GM12878 (cell line): ENCODE measurements around the gene SOX4. TPM values are rescaled to one million over a fixed set of nuclear protein-coding genes. Genes with fewer than 3 reads are reported as not detected.

Experiments
- ATAC-seq: fragments of 200-7000 bp; cut with Tn5 transposase; 3 replicates; pipeline ENCODE4 v1.9.1; 2020; ENCODE audit warnings: mild to moderate bottlenecking, moderate library complexity
- BruUV-seq: library from RNA; stranded (reverse); fragments of 400-500 nt; replicated peaks from 2 replicates; lab custom pipeline; 2021; lab: Mats Ljungman, UMichigan
- CTCF ChIA-PET: fragments of 300-600 bp; sonication (Branson Sonifier 250); formaldehyde crosslinking; extraction: SDS; loops from one replicate; lab custom pipeline; 2021; ENCODE audit warnings: inconsistent platforms; lab: Yijun Ruan, JAX
- POLR2A ChIA-PET: fragments of 350-600 bp; formaldehyde crosslinking; extraction: SDS; loops from one replicate; lab custom pipeline; 2021; ENCODE audit warnings: inconsistent platforms; lab: Charles Lee
- RAD21 ChIA-PET: fragments of 300-600 bp; sonication (Branson Sonifier 250); formaldehyde crosslinking; loops from one replicate; lab custom pipeline; 2023; ENCODE audit warnings: antibody characterized with exemption; ENCODE audit not compliant: unreplicated experiment; lab: Charles Lee
- SMC1A ChIA-PET: fragments of 300-600 bp; sonication (Branson Sonifier 250); formaldehyde crosslinking; loops from one replicate; lab custom pipeline; 2023; ENCODE audit not compliant: unreplicated experiment, uncharacterized antibody; lab: Charles Lee
- DNase-seq: peaks from one replicate; pipeline ENCODE4 v3.0.0-alpha.2; 2011; ENCODE audit warnings: low read depth, low spot score
- FAIRE-seq: peaks from 3 replicates; lab custom pipeline; 2011; peaks lifted over from hg19 to GRCh38; lab: Jason Lieb, UNC
- H2AFZ ChIP-seq: 2 replicates; pipeline ENCODE4 v1.6.0; 2011; ENCODE audit warnings: low read depth, low read length, control low read depth; ENCODE audit not compliant: control insufficient read depth
- H3K27ac ChIP-seq: 2 replicates; pipeline ENCODE4 v1.5.1; 2011; ENCODE audit warnings: control low read depth; ENCODE audit not compliant: control insufficient read depth, insufficient read depth
- H3K27me3 ChIP-seq, 2 experiments: replicated peaks in 1 of 2; 2 replicates each; pipeline versions ENCODE4 v1.6.0 to v1.6.1; 2011; ENCODE audit warnings: low read length in 1 of 2; ENCODE audit not compliant: control insufficient read depth in 2 of 2, insufficient read depth in 2 of 2
- H3K36me3 ChIP-seq, 2 experiments: 2 replicates each; pipeline ENCODE4 v1.5.1; 2011; ENCODE audit warnings: low read length in 1 of 2; ENCODE audit not compliant: control insufficient read depth in 2 of 2, insufficient read depth in 2 of 2
- H3K4me1 ChIP-seq: 2 replicates; pipeline ENCODE4 v1.6.1; 2011; ENCODE audit warnings: mild to moderate bottlenecking, low read length, moderate library complexity, mixed read lengths; ENCODE audit not compliant: control insufficient read depth, insufficient read depth
- H3K4me2 ChIP-seq: 2 replicates; pipeline ENCODE4 v1.6.0; 2011; ENCODE audit warnings: control low read depth; ENCODE audit not compliant: control insufficient read depth, insufficient read depth
- H3K4me3 ChIP-seq: fragments of 200-600 bp; sonication (generic); 2 replicates; pipeline ENCODE4 v1.5.1; 2016
- H3K79me2 ChIP-seq: 2 replicates; pipeline ENCODE4 v1.6.0; 2011; ENCODE audit warnings: low read length; ENCODE audit not compliant: control insufficient read depth, insufficient read depth
- H3K9ac ChIP-seq: 2 replicates; pipeline ENCODE4 v1.8.0; 2011; ENCODE audit warnings: low read length, control low read depth, mixed read lengths; ENCODE audit not compliant: control insufficient read depth, insufficient read depth
- H3K9me3 ChIP-seq: replicated peaks from 3 replicates; pipeline ENCODE4 v1.5.1; 2011; ENCODE audit warnings: mild to moderate bottlenecking, low read length; ENCODE audit not compliant: control insufficient read depth, insufficient read depth
- H4K20me1 ChIP-seq: 2 replicates; pipeline ENCODE4 v1.6.0; 2011; ENCODE audit not compliant: control insufficient read depth, insufficient read depth
- STAT1 ChIP-seq: fragments of 450-650 bp; conservative IDR thresholded peaks from 2 replicates; pipeline ENCODE4 v1.6.1; 2014; ENCODE audit warnings: antibody characterized with exemption, mild to moderate bottlenecking
- ZBTB33 ChIP-seq: fragments of 450-650 bp; IDR thresholded peaks from 2 replicates; pipeline ENCODE4 v1.6.1; 2017; ENCODE audit warnings: mild to moderate bottlenecking
- ZBTB40 ChIP-seq: fragments of 450-650 bp; IDR thresholded peaks from 2 replicates; pipeline ENCODE4 v1.6.1; 2016; ENCODE audit warnings: mild to moderate bottlenecking, moderate library complexity, borderline replicate concordance
- WGBS: methylation state at CpG from one replicate; pipeline ENCODE4 v1.1.6; 2016; ENCODE audit warnings: low lambda C conversion rate; ENCODE audit not compliant: insufficient replicate concordance, insufficient coverage; ENCODE audit errors: missing lambda C conversion rate; 5-methylcytosine and 5-hydroxymethylcytosine counted together
- in situ Hi-C: fragments of 300-500 bp; cut with MboI; formaldehyde crosslinking; loops from 9 replicates; pipeline ENCODE4 v1.14.3; 2018; ENCODE audit warnings: mixed read lengths
- intact Hi-C: fragments of 100-400 bp; cut with micrococcal nuclease; formaldehyde crosslinking; loops from one replicate; pipeline ENCODE4 v1.14.2; 2022; ENCODE audit not compliant: unreplicated experiment
- polyA plus RNA-seq, 11 experiments: library from polyadenylated mRNA; depleted of rRNA in 4 of 11; unstranded in 6 of 11; stranded (reverse) in 5 of 11; fragments of >200 nt; fragmentation: Nextera tagmentation in 4 of 11; fragmentation: Illumina TruSeq in 1 of 11; extraction: Ambion mirVana in 4 of 11; extraction: Trizol in 1 of 11; gene quantifications; 1 replicate in 1 of 11; 2 replicates in 10 of 11; pipeline versions ENCODE4 v1.2.1 to v1.2.3, GENCODE V29; 2011 to 2016; ENCODE audit warnings: inconsistent platforms in 2 of 11, missing spikeins in 2 of 11, low read depth in 1 of 11
- total RNA-seq, 4 experiments: library from RNA; depleted of rRNA in 3 of 4; stranded (reverse); fragments of >200 nt in 3 of 4; fragmentation: Illumina TruSeq in 1 of 4; extraction: Trizol in 1 of 4; gene quantifications; 2 replicates each; pipeline versions ENCODE4 v1.2.1 to v1.2.3, GENCODE V29; 2013 to 2021

Gene SOX4
- total and polyA plus RNA-seq, 10 of the 15 experiments (the other 5 are each of a cell fraction or from before 2014, with no cell fraction given): 16.8 to 119 (median 26.5) TPM

GRCh38 chr6:21608601-21609000 is 15.1 kb downstream of the SOX4 start:
- Histone ChIP-seq H4K20me1 (no peaks in the 10 kb centered on the region), H3K4me1 (no peaks in the 10 kb centered on the region), H3K36me3 (no peaks in the 10 kb centered on the region), H3K27me3 (no peaks in the 10 kb centered on the region), H3K4me3 (no peak overlapping the region), H3K4me2 (no peak overlapping the region), H3K79me2 (no peaks in the 10 kb centered on the region), H3K27ac (no peak overlapping the region), H3K9me3 (no peaks in the 10 kb centered on the region), H2AFZ (no peak overlapping the region), H3K9ac (no peak overlapping the region)
- WGBS: 88% methylated on average over 9 of the region's 10 CpGs
- ATAC-seq: no peak
- FAIRE-seq: no peak
- DNase-seq: no peak
- BruUV-seq: no TSS peak
- POLR2A ChIA-PET: no interaction called here
- SMC1A ChIA-PET: interaction anchor here (1.5 kb wide), 1 partner anchor 11 kb away, joined by 6 read pairs; no protein-coding TSS in a partner anchor
- no peak for TF ChIP-seq STAT1
- RAD21 ChIA-PET: no interaction called here
- intact Hi-C loops: loop anchor here (5.0 kb wide), 1 partner anchor 319 kb away; no protein-coding TSS in a partner anchor
- CTCF ChIA-PET: interaction anchor here (1.3 kb wide), 1 partner anchor 10 kb away, joined by 6 read pairs; no protein-coding TSS in a partner anchor
- in situ Hi-C loops: no loop called here

- SMC1A ChIA-PET: interaction anchor here (1.1 to 1.5 kb wide), 3 partner anchors 12 to 31 kb away, joined by 3 to 6 read pairs (median 4); no protein-coding TSS in a partner anchor
- no peak overlapping the region for H3K27ac ChIP-seq
- BruUV-seq: no TSS peak
- no peaks in the 10 kb centered on the region for H3K36me3 ChIP-seq
- no peak overlapping the region for H3K9ac ChIP-seq
- H4K20me1 ChIP-seq: no peaks in the 10 kb centered on the region
- in situ Hi-C loops (no loop called here), intact Hi-C loops (loop anchor here (5.0 kb wide), 1 partner anchor 317 kb away; no protein-coding TSS in a partner anchor)
- RAD21 ChIA-PET: no interaction called here
- H3K79me2 ChIP-seq: no peaks in the 10 kb centered on the region
- no peak overlapping the region for H3K4me3 ChIP-seq
- H3K4me1 ChIP-seq: no peaks in the 10 kb centered on the region
- CTCF ChIA-PET: interaction anchor here (1.3 kb wide), 1 partner anchor 11 kb away, joined by 6 read pairs; no protein-coding TSS in a partner anchor
- H3K9me3 ChIP-seq: no peaks in the 10 kb centered on the region
- WGBS: 91% methylated on average over 28 of the region's 28 CpGs
- no peaks in the 10 kb centered on the region for H3K27me3 ChIP-seq
- no peak overlapping the region for H2AFZ ChIP-seq
- POLR2A ChIA-PET: no interaction called here
- H3K4me2 ChIP-seq: no peak overlapping the region
- ATAC-seq (no peak), FAIRE-seq (no peak)
- no peak for TF ChIP-seq ZBTB40
- 0 out of 2 replicates have a peak, but pooled peaks have one; percentile 27 for TF ChIP-seq ZBTB33
- TF ChIP-seq, all 136 proteins: peak for 1
- no peak for DNase-seq
Observed at GRCh38 chr6:21609881-21610329, 16.4 kb downstream of the SOX4 start.
